Ovary (tissue), 9 donors: ENCODE measurements around the gene KCNMA1. TPM values are rescaled to one million over a fixed set of nuclear protein-coding genes. Genes with fewer than 3 reads are reported as not detected.

Experiments
- DNase-seq, 5 donors: peaks; one replicate each; pipeline ENCODE4 v3.0.0-alpha.2; 2019 to 2020
- H3K27ac ChIP-seq, 2 donors: fragments of 200-600 bp; one replicate each; pipeline versions ENCODE4 v1.5.1 to v1.8.0; 2019 to 2022
- H3K27me3 ChIP-seq: fragments of 200-600 bp; one replicate; pipeline ENCODE4 v1.8.0; 2022
- H3K36me3 ChIP-seq: fragments of 200-600 bp; sonication (generic); one replicate; pipeline ENCODE4 v1.5.1; 2019
- H3K4me1 ChIP-seq: one replicate; pipeline ENCODE4 v1.8.1; 2013; ENCODE audit warnings: mild to moderate bottlenecking, moderate library complexity; ENCODE audit not compliant: insufficient read depth
- H3K4me3 ChIP-seq: fragments of 200-600 bp; sonication (generic); one replicate; pipeline ENCODE4 v1.5.1; 2017
- H3K9me3 ChIP-seq, 2 donors: fragments of 200-600 bp in 1 of 2; sonication (generic) in 1 of 2; one replicate each; pipeline versions ENCODE4 v1.5.1 to v1.8.1; 2013 to 2019; ENCODE audit warnings: mild to moderate bottlenecking in 1 of 2, moderate library complexity in 1 of 2
- CTCF ChIP-seq, 3 donors: fragments of 450-650 bp in 2 of 3; fragments of 200-600 bp in 1 of 3; IDR thresholded peaks; one replicate each; pipeline versions ENCODE4 v1.5.1 to v1.8.0; 2016 to 2022; ENCODE audit warnings: antibody characterized with exemption in 3 of 3, mild to moderate bottlenecking in 1 of 3
- EP300 ChIP-seq: sonication (generic); formaldehyde crosslinking; IDR thresholded peaks from one replicate; pipeline ENCODE4 v1.6.1; 2017; ENCODE audit warnings: antibody characterized with exemption
- POLR2A ChIP-seq: fragments of 450-650 bp; IDR thresholded peaks from one replicate; pipeline ENCODE4 v1.6.1; 2017; ENCODE audit warnings: antibody characterized with exemption, mild to moderate bottlenecking, moderate library complexity
- WGBS, 3 donors: extraction: QIAGEN DNeasy Blood & Tissue Kit in 1 of 3; methylation state at CpG; one replicate each; pipeline versions ENCODE4 v1.1.5 to v1.1.7; 2013 to 2017; 5-methylcytosine and 5-hydroxymethylcytosine counted together
- intact Hi-C, 4 donors: fragments of 100-400 bp; cut with DNase I; formaldehyde crosslinking; loops; one replicate each; pipeline versions ENCODE4 v1.11.0 to v1.15.1; 2022 to 2023
- polyA plus RNA-seq, 2 donors: library from polyadenylated mRNA; stranded (reverse); fragments of 200-250 nt in 1 of 2; fragments of 350-450 nt in 1 of 2; fragmentation: Illumina TruSeq in 1 of 2; extraction: RNeasy Lipid Tissue Mini Kit (QIAGEN cat#74804) in 1 of 2; gene quantifications; one replicate each; pipeline ENCODE4 v1.2.3, GENCODE V29; 2013 to 2014
- total RNA-seq, 7 donors: library from RNA; depleted of rRNA in 2 of 7; stranded (reverse); fragments of >200 nt in 2 of 7; fragmentation: NEBNext Ultra II Directional in 3 of 7; extraction: Animal tissue kit (Norgen Biotek cat#: 25700) in 3 of 7; gene quantifications; one replicate each; pipeline versions ENCODE4 v1.1.0 to v1.2.4, GENCODE V29; 2016 to 2023
- donor health status: DM: no; HTN: no; CAD: no; lungs with moderate emphysema.
- donor health status: DM: no; HTN: no; CAD: no.
- donor health status: Bipolar disorder and iron deficiency.
- donor health status: DM: yes; HTN: yes; CAD: no.
- donor health status: DM: no; HTN: no; CAD: no.
- donor health status: DM: yes; HTN: yes; CAD: no.

Gene KCNMA1
- total and polyA plus RNA-seq, 9 donors = 7.0 to 83.8 (median 25.1) TPM

- Histone ChIP-seq H3K27ac (no peak overlapping the region), H3K27me3 (no peaks in the 10 kb centered on the region), H3K9me3 (no peaks in the 10 kb centered on the region), H3K4me1 (peaks cover 14% of the 10 kb centered on the region), H3K4me3 (no peak overlapping the region), H3K36me3 (no peaks in the 10 kb centered on the region)
- no peak for DNase-seq
- no peak for TF ChIP-seq EP300
- no peak for TF ChIP-seq POLR2A
- no peak for TF ChIP-seq CTCF (IDR thresholded peaks at IDR 0.05)
- 89 to 95% (median 92%) methylated on average over 2 of the region's 2 CpGs for WGBS, 3 donors
- intact Hi-C loops = no loop called here
These were observed 252.3 kb downstream of the KCNMA1 start for GRCh38 chr10:77385315-77385714.

- no peak for DNase-seq
- Histone ChIP-seq H3K27ac (no peak overlapping the region), H3K36me3 (no peaks in the 10 kb centered on the region), H3K9me3 (no peaks in the 10 kb centered on the region), H3K4me3 (no peak overlapping the region), H3K4me1 (peaks cover 8% of the 10 kb centered on the region), H3K27me3 (no peaks in the 10 kb centered on the region)
- intact Hi-C loops = no loop called here
- WGBS, 3 donors = 88 to 91% (median 90%) methylated on average over 14 of the region's 14 CpGs
- TF ChIP-seq CTCF (IDR thresholded peaks at IDR 0.05) (no peak), EP300 (no peak)
These were observed 253.6 kb downstream of the KCNMA1 start for GRCh38 chr10:77383861-77384553.

GRCh38 chr10:77381750-77382149 lies 255.9 kb downstream of the KCNMA1 start:
- DNase-seq = no peak
- no peak for TF ChIP-seq EP300
- TF ChIP-seq POLR2A = no peak
- TF ChIP-seq CTCF (IDR thresholded peaks at IDR 0.05) = no peak
- WGBS, 3 donors = 85 to 95% (median 89%) methylated on average over 4 of the region's 4 CpGs
- no peak overlapping the region for H3K27ac ChIP-seq
- intact Hi-C loops = no loop called here
- peaks cover 2% of the 10 kb centered on the region for H3K4me1 ChIP-seq
- H3K27me3 ChIP-seq = no peaks in the 10 kb centered on the region
- H3K4me3 ChIP-seq = no peak overlapping the region
- H3K36me3 ChIP-seq = no peaks in the 10 kb centered on the region
- H3K9me3 ChIP-seq = no peaks in the 10 kb centered on the region

GRCh38 chr10:77380723-77381122 lies 256.9 kb downstream of the KCNMA1 start:
- no peak for TF ChIP-seq EP300
- no peak for TF ChIP-seq CTCF (IDR thresholded peaks at IDR 0.05)
- no peak for TF ChIP-seq POLR2A
- 95 to 97% (median 97%) methylated on average over 1 of the region's 1 CpG for WGBS, 3 donors
- no peak for DNase-seq
- no peaks in the 10 kb centered on the region for H3K9me3 ChIP-seq
- H3K27ac ChIP-seq = no peak overlapping the region
- no peak overlapping the region for H3K4me3 ChIP-seq
- H3K4me1 ChIP-seq = peaks cover 2% of the 10 kb centered on the region
- H3K27me3 ChIP-seq = no peaks in the 10 kb centered on the region
- H3K36me3 ChIP-seq = no peaks in the 10 kb centered on the region
- intact Hi-C loops = no loop called here
